ENCODE measurements around the gene SKA1. TPM values are rescaled to one million over a fixed set of nuclear protein-coding genes. Genes with fewer than 3 reads are reported as not detected.
A peak's percentile ranks its signal among the peaks of the same experiment; 100 is the strongest.

Gene SKA1
- total RNA-seq (2014; rRNA removed) = 44.1 and 47.3 TPM in 2 replicates
- polyA plus RNA-seq (2012) = 8.6 TPM

- DNase-seq (ENCODE audit: low read depth) = peak; percentile 92
These were observed at the start of gene SKA1 for GRCh38 chr18:50374753-50375391. Gene SKA1, plus strand, starts transcription at chr18:50375046. Its CDS starts 785 bp downstream, at chr18:50375831.

- no peak for DNase-seq (ENCODE audit: low read depth)
These were observed 46.9 kb upstream of the SKA1 start for GRCh38 chr18:50327983-50328382.

GRCh38 chr18:50330176-50330575 is 44.7 kb upstream of the SKA1 start:
- no peak for DNase-seq (ENCODE audit: low read depth)

GRCh38 chr18:50331691-50332090 is 43.2 kb upstream of the SKA1 start:
- no peak for DNase-seq (ENCODE audit: low read depth)

- no peak for DNase-seq (ENCODE audit: low read depth)
These were observed 40.2 kb upstream of the SKA1 start for GRCh38 chr18:50334546-50335152.

GRCh38 chr18:50338122-50338521 is 36.7 kb upstream of the SKA1 start:
- no peak for DNase-seq (ENCODE audit: low read depth)

GRCh38 chr18:50338715-50339114 is 36.1 kb upstream of the SKA1 start:
- no peak for DNase-seq (ENCODE audit: low read depth)

- DNase-seq (ENCODE audit: low read depth) = no peak
These were observed 34.8 kb upstream of the SKA1 start for GRCh38 chr18:50340078-50340477.

GRCh38 chr18:50341443-50341842 is 33.4 kb upstream of the SKA1 start:
- DNase-seq (ENCODE audit: low read depth) = no peak

- DNase-seq (ENCODE audit: low read depth) = no peak
These were observed 24.1 kb upstream of the SKA1 start for GRCh38 chr18:50350699-50351098.

GRCh38 chr18:50356036-50356945 is 18.6 kb upstream of the SKA1 start:
- DNase-seq (ENCODE audit: low read depth) = peak; percentile 37

- no peak for DNase-seq (ENCODE audit: low read depth)
These were observed 16.0 kb upstream of the SKA1 start for GRCh38 chr18:50358844-50359243.

GRCh38 chr18:50359806-50360205 is 15.0 kb upstream of the SKA1 start:
- no peak for DNase-seq (ENCODE audit: low read depth)

- DNase-seq (ENCODE audit: low read depth) = no peak
These were observed 14.2 kb upstream of the SKA1 start for GRCh38 chr18:50360611-50361010.

GRCh38 chr18:50369672-50370071 is 5.2 kb upstream of the SKA1 start:
- no peak for DNase-seq (ENCODE audit: low read depth)

GRCh38 chr18:50372743-50373142 is 2.1 kb upstream of the SKA1 start:
- no peak for DNase-seq (ENCODE audit: low read depth)

GRCh38 chr18:50373561-50374219 is 1.2 kb upstream of the SKA1 start:
- DNase-seq (ENCODE audit: low read depth) = no peak

GRCh38 chr18:50374220-50374752 is 560 bp upstream of the SKA1 start:
- DNase-seq (ENCODE audit: low read depth) = no peak

GRCh38 chr18:50377061-50377798 is 2.4 kb downstream of the SKA1 start:
- DNase-seq (ENCODE audit: low read depth) = no peak

GRCh38 chr18:50388988-50389387 is 14.1 kb downstream of the SKA1 start:
- DNase-seq (ENCODE audit: low read depth) = no peak

- DNase-seq (ENCODE audit: low read depth) = no peak
These were observed 19.0 kb downstream of the SKA1 start for GRCh38 chr18:50393802-50394201.

All from LHCN-M2 (cell line).